HFFc6 (cell line): Measurements from ENCODE around the gene SLC12A1. TPM values are rescaled to one million over a fixed set of nuclear protein-coding genes. Genes with fewer than 3 reads are reported as not detected.

Experiments used
- DNase-seq: peaks from one replicate; pipeline ENCODE4 v3.0.0-alpha.2; 2018
- H3K27ac Mint-ChIP-seq: 2 replicates; pipeline ENCODE4 v1.8.0; 2020; ENCODE audit warnings: mild to moderate bottlenecking, mixed read lengths
- H3K27me3 Mint-ChIP-seq: 2 replicates; pipeline ENCODE4 v1.8.0; 2021; ENCODE audit warnings: mild to moderate bottlenecking, moderate library complexity, mixed read lengths; ENCODE audit not compliant: insufficient read depth
- H3K36me3 Mint-ChIP-seq: 2 replicates; pipeline ENCODE4 v1.8.0; 2021; ENCODE audit warnings: low read depth, mixed read lengths
- H3K4me1 Mint-ChIP-seq: 2 replicates; pipeline ENCODE4 v1.8.0; 2020; ENCODE audit warnings: low read depth, mixed read lengths
- H3K4me3 Mint-ChIP-seq: 2 replicates; pipeline ENCODE4 v1.8.0; 2020; ENCODE audit warnings: mild to moderate bottlenecking, moderate library complexity, mixed read lengths
- H3K9me3 Mint-ChIP-seq: 2 replicates; pipeline ENCODE4 v1.8.0; 2020; ENCODE audit warnings: mild to moderate bottlenecking, mixed read lengths
- total RNA-seq, 6 experiments: library from RNA; stranded (reverse); fragmentation: NEBNext Ultra II Directional; extraction: Animal tissue kit (Norgen Biotek cat#: 25700); gene quantifications; 2 replicates in 1 of 6; 3 replicates in 5 of 6; pipeline ENCODE4 v1.2.3, GENCODE V29; 2021
- TF ChIP-seq, protein P1 (sequence below): fragments of 200-600 bp; sonication (generic); IDR thresholded peaks from 2 replicates; pipeline ENCODE4 v1.5.0; 2021; ENCODE audit warnings: antibody characterized with exemption, mild to moderate bottlenecking

Gene SLC12A1
- total RNA-seq, 6 experiments from 2014 or later = not detected

DNA sequence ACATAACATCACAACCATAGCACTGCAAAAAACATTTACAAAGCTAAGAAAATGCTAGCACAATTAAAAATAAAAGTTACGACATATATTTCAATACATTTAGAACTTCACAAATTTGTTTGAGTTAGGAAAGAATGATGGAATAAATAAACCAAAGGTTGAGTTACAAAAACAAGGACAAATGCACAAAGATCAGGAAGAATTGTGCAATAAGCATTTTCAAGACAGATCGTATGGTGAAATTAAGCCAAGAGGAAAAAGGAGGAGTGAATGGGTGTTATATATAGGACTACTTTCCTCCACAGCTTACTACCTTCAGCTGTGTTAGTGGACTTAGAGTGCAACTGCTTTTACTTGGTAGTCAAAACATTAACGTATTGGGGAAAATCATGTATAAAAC lies 20.6 kb upstream of the SLC12A1 start:
- Mint-ChIP-seq H3K4me3 (no peak overlapping the region), H3K27me3 (peaks cover 7% of the 10 kb centered on the region; the same call in 1 of the 2 replicates), H3K4me1 (no peaks in the 10 kb centered on the region), H3K27ac (no peak overlapping the region), H3K9me3 (no peaks in the 10 kb centered on the region), H3K36me3 (no peaks in the 10 kb centered on the region)
- TF ChIP-seq, protein P1, sequence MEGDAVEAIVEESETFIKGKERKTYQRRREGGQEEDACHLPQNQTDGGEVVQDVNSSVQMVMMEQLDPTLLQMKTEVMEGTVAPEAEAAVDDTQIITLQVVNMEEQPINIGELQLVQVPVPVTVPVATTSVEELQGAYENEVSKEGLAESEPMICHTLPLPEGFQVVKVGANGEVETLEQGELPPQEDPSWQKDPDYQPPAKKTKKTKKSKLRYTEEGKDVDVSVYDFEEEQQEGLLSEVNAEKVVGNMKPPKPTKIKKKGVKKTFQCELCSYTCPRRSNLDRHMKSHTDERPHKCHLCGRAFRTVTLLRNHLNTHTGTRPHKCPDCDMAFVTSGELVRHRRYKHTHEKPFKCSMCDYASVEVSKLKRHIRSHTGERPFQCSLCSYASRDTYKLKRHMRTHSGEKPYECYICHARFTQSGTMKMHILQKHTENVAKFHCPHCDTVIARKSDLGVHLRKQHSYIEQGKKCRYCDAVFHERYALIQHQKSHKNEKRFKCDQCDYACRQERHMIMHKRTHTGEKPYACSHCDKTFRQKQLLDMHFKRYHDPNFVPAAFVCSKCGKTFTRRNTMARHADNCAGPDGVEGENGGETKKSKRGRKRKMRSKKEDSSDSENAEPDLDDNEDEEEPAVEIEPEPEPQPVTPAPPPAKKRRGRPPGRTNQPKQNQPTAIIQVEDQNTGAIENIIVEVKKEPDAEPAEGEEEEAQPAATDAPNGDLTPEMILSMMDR = no peak
- no peak for DNase-seq

DNA sequence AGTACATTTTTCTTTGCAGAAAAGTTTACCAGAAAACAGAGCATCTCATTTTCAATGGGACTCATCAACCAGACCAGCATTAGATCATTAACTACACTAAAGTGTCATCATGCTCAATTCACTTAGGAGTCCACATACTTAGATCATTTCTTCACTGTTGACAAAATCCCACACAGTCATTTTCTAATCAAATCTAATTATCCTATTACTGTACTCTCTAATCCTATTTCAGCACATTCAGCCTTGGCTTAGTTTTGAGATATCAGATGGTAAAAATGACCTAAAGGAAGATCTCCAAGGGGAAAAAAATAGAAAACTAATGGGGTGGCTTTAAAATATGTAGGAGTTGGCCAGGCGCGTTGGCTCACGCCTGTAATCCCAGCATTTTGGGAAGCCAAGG lies 19.8 kb upstream of the SLC12A1 start:
- Mint-ChIP-seq H3K4me3 (no peak overlapping the region), H3K27me3 (peaks cover 4% of the 10 kb centered on the region; the same call in 1 of the 2 replicates), H3K27ac (no peak overlapping the region), H3K36me3 (no peaks in the 10 kb centered on the region), H3K9me3 (no peaks in the 10 kb centered on the region), H3K4me1 (no peaks in the 10 kb centered on the region; the same call in 1 of the 2 replicates)
- TF ChIP-seq, protein P1 = no peak
- DNase-seq = no peak

DNA sequence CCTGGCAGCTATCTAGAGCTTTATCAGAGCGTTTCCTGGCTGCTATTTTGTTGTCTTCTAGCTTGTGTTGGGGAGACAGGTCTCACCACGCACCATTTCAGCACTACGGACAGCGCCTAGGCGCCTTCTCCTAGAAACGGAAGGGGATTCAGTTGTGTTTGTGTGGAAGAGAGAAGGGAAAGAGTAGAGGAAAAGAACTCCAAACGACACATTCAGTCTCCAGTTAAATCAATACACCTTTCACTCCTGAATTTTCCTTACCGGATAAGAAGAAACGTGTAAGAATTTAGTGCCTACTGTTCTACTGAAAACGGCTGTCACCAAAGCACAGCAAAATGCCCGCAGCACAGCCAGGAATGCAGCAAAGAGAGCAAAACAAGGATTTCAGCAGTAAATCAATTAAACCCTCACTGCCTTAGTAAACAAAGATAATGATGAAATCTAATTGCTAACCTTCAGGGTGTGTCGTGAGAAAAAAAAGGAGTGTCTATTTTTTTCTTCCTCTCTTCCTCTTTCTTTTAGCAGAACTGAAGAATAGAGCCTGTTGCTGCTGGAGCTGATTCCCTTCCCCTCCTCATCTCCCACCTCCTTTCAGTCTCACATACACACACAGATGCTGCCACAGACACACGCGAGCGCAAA lies 15.0 kb upstream of the SLC12A1 start:
- H3K27ac Mint-ChIP-seq = no peak overlapping the region
- H3K36me3 Mint-ChIP-seq = no peaks in the 10 kb centered on the region
- H3K4me1 Mint-ChIP-seq = no peaks in the 10 kb centered on the region; the same call in 1 of the 2 replicates
- H3K4me3 Mint-ChIP-seq = no peak overlapping the region; the same call in 1 of the 2 replicates
- DNase-seq = peak; percentile 35
- no peaks in the 10 kb centered on the region for H3K9me3 Mint-ChIP-seq
- H3K27me3 Mint-ChIP-seq = no peaks in the 10 kb centered on the region; the same call in none of the 2 replicates
- TF ChIP-seq, protein P1 = no peak

DNA sequence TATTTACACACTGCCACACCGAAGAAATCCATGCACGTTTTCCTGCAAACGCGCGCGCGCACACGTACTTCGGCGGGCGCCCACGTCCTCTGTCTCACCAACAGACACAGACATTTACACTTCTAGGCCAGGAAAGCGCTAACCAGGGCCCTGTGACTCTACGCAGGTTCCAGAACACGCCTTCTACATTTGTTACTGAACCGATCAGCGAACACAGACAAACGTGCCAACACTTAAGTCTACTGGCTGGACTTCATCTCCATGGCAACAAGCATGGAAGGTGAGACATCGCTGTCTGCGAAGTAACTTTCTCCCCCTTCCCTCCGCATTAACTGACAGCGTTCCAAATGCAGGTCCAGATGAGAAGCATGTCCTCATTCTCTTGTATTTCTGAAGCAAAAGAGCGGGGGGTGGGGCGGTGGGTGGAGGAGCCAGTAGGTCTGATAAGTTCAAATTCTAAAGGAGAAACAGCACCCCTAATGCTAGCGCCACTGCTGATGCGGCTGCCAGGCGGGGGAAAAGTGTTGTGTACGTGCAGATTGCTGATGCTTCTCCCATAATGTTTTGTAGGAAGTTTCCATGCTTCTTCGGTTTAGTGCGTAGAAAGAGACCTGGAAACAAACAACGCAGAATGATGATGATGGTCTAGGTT lies 14.4 kb upstream of the SLC12A1 start, which contains the start of gene CTXN2:
CTXN2 (plus strand) TSS at position 92 of the 652 bp plus-strand sequence. CDS start 9,636 bp downstream, outside the sequence.
- Mint-ChIP-seq H3K4me1 (no peaks in the 10 kb centered on the region; the same call in 1 of the 2 replicates), H3K27ac (no peak within 1 kb of the TSS), H3K9me3 (no peaks in the 10 kb centered on the region), H3K4me3 (no peak within 1 kb of the TSS; the same call in 1 of the 2 replicates), H3K27me3 (no peaks in the 10 kb centered on the region; the same call in none of the 2 replicates), H3K36me3 (no peaks in the 10 kb centered on the region)
- DNase-seq = no peak
- TF ChIP-seq, protein P1 = no peak

DNA sequence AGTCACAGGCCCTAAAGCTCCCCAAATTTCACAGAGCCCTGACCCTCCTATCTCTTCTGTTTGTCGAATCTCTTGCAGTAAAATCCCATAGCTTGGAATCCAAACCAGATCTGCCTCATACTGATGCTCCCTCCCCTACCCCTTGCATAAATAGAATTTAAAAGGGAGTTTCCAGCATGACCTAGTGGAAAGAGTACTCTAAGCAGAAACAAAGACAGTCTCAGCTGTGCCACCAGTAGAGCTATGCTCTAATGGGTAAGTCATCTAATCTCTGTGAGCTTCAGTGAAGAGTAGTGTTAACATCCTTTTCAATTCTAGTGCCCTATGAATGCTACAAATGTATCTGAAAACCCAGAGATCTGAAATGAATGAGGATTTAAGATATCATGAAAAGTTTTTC lies 4.0 kb upstream of the SLC12A1 start:
- Mint-ChIP-seq H3K4me1 (no peaks in the 10 kb centered on the region), H3K9me3 (no peaks in the 10 kb centered on the region), H3K27ac (no peak overlapping the region), H3K27me3 (peaks cover 2% of the 10 kb centered on the region), H3K4me3 (no peak overlapping the region), H3K36me3 (no peaks in the 10 kb centered on the region)
- TF ChIP-seq, protein P1 = no peak
- DNase-seq = no peak
